CD14-positive monocyte (primary cell): ENCODE data around the gene TNFRSF4. TPM values are rescaled to one million over a fixed set of nuclear protein-coding genes. Genes with fewer than 3 reads are reported as not detected.

Experiments
- DNase-seq, 3 donors: peaks; one replicate each; pipeline ENCODE4 v3.0.0-alpha.2; 2011 to 2022
- H2AFZ ChIP-seq: 2 replicates; pipeline ENCODE4 v1.6.0; 2012; ENCODE audit warnings: mild to moderate bottlenecking, low read depth, low read length, inconsistent platforms; ENCODE audit not compliant: insufficient read depth, poor library complexity, severe bottlenecking
- H3K27ac ChIP-seq, 2 donors: 1 replicate in 1 of 2; 2 replicates in 1 of 2; pipeline ENCODE4 v1.5.1; 2012 to 2013; ENCODE audit warnings: low read length in 2 of 2, control low read depth in 1 of 2, inconsistent platforms in 1 of 2, low read depth in 1 of 2, mild to moderate bottlenecking in 1 of 2
- H3K27me3 ChIP-seq, 2 donors: one replicate each; pipeline versions ENCODE4 v1.6.0 to v1.6.1; 2011 to 2013; ENCODE audit warnings: low read length in 2 of 2; ENCODE audit not compliant: control insufficient read depth in 2 of 2, insufficient read depth in 2 of 2
- H3K36me3 ChIP-seq, 2 donors: replicated peaks in 1 of 2; 1 replicate in 1 of 2; 2 replicates in 1 of 2; pipeline versions ENCODE4 v1.5.1 to v1.6.1; 2012 to 2013; ENCODE audit warnings: low read length in 2 of 2, control low read depth in 1 of 2, inconsistent platforms in 1 of 2, mild to moderate bottlenecking in 1 of 2; ENCODE audit not compliant: insufficient read depth in 2 of 2, control insufficient read depth in 1 of 2
- H3K4me1 ChIP-seq, 2 donors: 1 replicate in 1 of 2; 2 replicates in 1 of 2; pipeline versions ENCODE4 v1.5.1 to v1.6.1; 2012 to 2013; ENCODE audit warnings: low read length in 2 of 2, control low read depth in 1 of 2, inconsistent platforms in 1 of 2, mild to moderate bottlenecking in 1 of 2, moderate library complexity in 1 of 2; ENCODE audit not compliant: insufficient read depth in 2 of 2, control insufficient read depth in 1 of 2
- H3K4me2 ChIP-seq: replicated peaks from 2 replicates; pipeline ENCODE3; 2012; ENCODE audit warnings: low read length, moderate library complexity, mild to moderate bottlenecking; ENCODE audit not compliant: poor library complexity, severe bottlenecking; ENCODE audit errors: extremely low read depth
- H3K4me3 ChIP-seq, 3 experiments: fragments of 200-600 bp in 1 of 3; sonication (generic) in 1 of 3; replicated peaks in 1 of 3; 1 replicate in 2 of 3; 2 replicates in 1 of 3; pipeline ENCODE4 v1.5.1; 2011 to 2013; ENCODE audit warnings: low read length in 3 of 3, mild to moderate bottlenecking in 3 of 3, control low read depth in 2 of 3, low read depth in 2 of 3, inconsistent platforms in 1 of 3, moderate library complexity in 1 of 3
- H3K79me2 ChIP-seq: 2 replicates; pipeline ENCODE4 v1.6.0; 2012; ENCODE audit warnings: mild to moderate bottlenecking, control low read depth, inconsistent platforms, low read length, moderate library complexity; ENCODE audit not compliant: insufficient read depth
- H3K9ac ChIP-seq: 2 replicates; pipeline ENCODE4 v1.6.0; 2017; ENCODE audit warnings: low read length, mild to moderate bottlenecking; ENCODE audit not compliant: insufficient read depth, poor library complexity, severe bottlenecking
- H3K9me3 ChIP-seq, 2 donors: replicated peaks in 1 of 2; 1 replicate in 1 of 2; 2 replicates in 1 of 2; pipeline versions ENCODE4 v1.5.1 to v1.6.1; 2012 to 2013; ENCODE audit warnings: low read length in 2 of 2, control low read depth in 1 of 2; ENCODE audit not compliant: control insufficient read depth in 1 of 2, insufficient read depth in 1 of 2
- H4K20me1 ChIP-seq: 2 replicates; pipeline ENCODE4 v1.6.0; 2012; ENCODE audit warnings: mild to moderate bottlenecking, low read length, control low read depth, moderate library complexity; ENCODE audit not compliant: insufficient read depth
- H3K27ac Mint-ChIP-seq, 7 donors: one replicate each; pipeline ENCODE4 v1.8.0; 2020; ENCODE audit warnings: mild to moderate bottlenecking in 7 of 7, mixed read lengths in 7 of 7, moderate library complexity in 6 of 7, inconsistent platforms in 2 of 7
- H3K27me3 Mint-ChIP-seq, 3 donors: one replicate each; pipeline ENCODE4 v1.8.0; 2021 to 2022; ENCODE audit warnings: low read depth in 3 of 3, mild to moderate bottlenecking in 3 of 3, mixed read lengths in 3 of 3, moderate library complexity in 3 of 3, inconsistent platforms in 1 of 3
- H3K36me3 Mint-ChIP-seq, 2 donors: one replicate each; pipeline ENCODE4 v1.8.0; 2020; ENCODE audit warnings: mixed read lengths in 2 of 2, inconsistent platforms in 1 of 2, mild to moderate bottlenecking in 1 of 2
- H3K4me1 Mint-ChIP-seq: one replicate; pipeline ENCODE4 v1.8.0; 2020; ENCODE audit warnings: mild to moderate bottlenecking, mixed read lengths
- H3K4me3 Mint-ChIP-seq, 2 donors: one replicate each; pipeline ENCODE4 v1.8.0; 2020; ENCODE audit warnings: mild to moderate bottlenecking in 2 of 2, mixed read lengths in 2 of 2, moderate library complexity in 1 of 2
- H3K9me3 Mint-ChIP-seq, 7 donors: one replicate each; pipeline ENCODE4 v1.8.0; 2020 to 2022; ENCODE audit warnings: mixed read lengths in 7 of 7, mild to moderate bottlenecking in 6 of 7, moderate library complexity in 6 of 7, inconsistent platforms in 2 of 7
- CTCF ChIP-seq: fragments of 200-600 bp; IDR thresholded peaks from one replicate; pipeline ENCODE4 v1.8.0; 2022; ENCODE audit warnings: antibody characterized with exemption, mild to moderate bottlenecking
- WGBS: methylation state at CpG from one replicate; pipeline ENCODE4 v1.1.5; 2013; ENCODE audit warnings: missing lambda C conversion rate; ENCODE audit not compliant: insufficient coverage; 5-methylcytosine and 5-hydroxymethylcytosine counted together
- intact Hi-C, 2 donors: fragments of 100-400 bp; cut with micrococcal nuclease; formaldehyde crosslinking; loops; one replicate each; pipeline versions ENCODE4 v1.15.0 to v1.15.1; 2023
- polyA plus RNA-seq, 3 donors: library from polyadenylated mRNA; depleted of rRNA in 1 of 3; unstranded in 2 of 3; stranded (reverse) in 1 of 3; fragments of 300-500 nt in 2 of 3; fragments of >200 nt in 1 of 3; fragmentation: Illumina TruSeq in 2 of 3; gene quantifications; 1 replicate in 2 of 3; 2 replicates in 1 of 3; pipeline ENCODE4 v1.2.3, GENCODE V29; 2012 to 2021

The TNFRSF4 gene
- polyA plus RNA-seq, 3 donors = 0.05 TPM; not detected in 2

GRCh38 chr1:1259951-1260600, 46.1 kb upstream of the TNFRSF4 start:
- intact Hi-C loops = no loop called here
- Histone ChIP-seq H3K4me2 (no peak overlapping the region), H3K9me3 (no peaks in the 10 kb centered on the region), H3K9ac (no peak overlapping the region), H3K79me2 (peaks cover 19% of the 10 kb centered on the region), H3K36me3 (peaks cover 63 to 91% of the 10 kb centered on the region in 2 donors), H3K4me3 (no peak overlapping the region), H3K27me3 (no peaks in the 10 kb centered on the region), H3K4me1 (peaks cover 15 to 18% of the 10 kb centered on the region in 2 donors), H2AFZ (no peak overlapping the region), H4K20me1 (peaks cover 94% of the 10 kb centered on the region), H3K27ac (peak overlapping the region; percentile 42 to 66)
- H3K4me3 Mint-ChIP-seq = peak overlapping the region; percentile 42 to 55
- TF ChIP-seq CTCF = no peak
- H3K36me3 Mint-ChIP-seq = peaks cover 64 to 86% of the 10 kb centered on the region in 2 donors
- WGBS = 40% methylated on average over 25 of the region's 26 CpGs
- H3K4me1 Mint-ChIP-seq = peaks cover 22% of the 10 kb centered on the region
- H3K27me3 Mint-ChIP-seq = peaks cover 0 to 2% (median 0%) of the 10 kb centered on the region in 3 donors
- H3K27ac Mint-ChIP-seq = peak overlapping the region; percentile 63 to 88 (median 83)
- peaks cover 0 to 2% (median 0%) of the 10 kb centered on the region in 7 donors for H3K9me3 Mint-ChIP-seq
- DNase-seq = peak; percentile 9 to 37 (median 31)

- Mint-ChIP-seq H3K4me3 (no peak overlapping the region), H3K4me1 (peaks cover 22% of the 10 kb centered on the region), H3K36me3 (peaks cover 65 to 87% of the 10 kb centered on the region in 2 donors), H3K9me3 (peaks cover 0 to 2% (median 0%) of the 10 kb centered on the region in 7 donors), H3K27me3 (peaks cover 0 to 2% (median 0%) of the 10 kb centered on the region in 3 donors), H3K27ac (peak overlapping the region in 5 of 7 donors; percentile 31 to 85 (median 83))
- Histone ChIP-seq H3K4me1 (peaks cover 15 to 18% of the 10 kb centered on the region in 2 donors), H3K27me3 (no peaks in the 10 kb centered on the region), H3K36me3 (peaks cover 64 to 91% of the 10 kb centered on the region in 2 donors), H4K20me1 (peaks cover 92% of the 10 kb centered on the region), H3K79me2 (peaks cover 14% of the 10 kb centered on the region), H3K4me3 (no peak overlapping the region), H3K9ac (no peak overlapping the region), H3K4me2 (no peak overlapping the region), H3K27ac (peak overlapping the region; percentile 42 to 66), H3K9me3 (no peaks in the 10 kb centered on the region), H2AFZ (no peak overlapping the region)
- intact Hi-C loops = no loop called here
- no peak for DNase-seq
- 81% methylated on average over 4 of the region's 18 CpGs for WGBS
- no peak for TF ChIP-seq CTCF
Observed at GRCh38 chr1:1259540-1259939, 45.6 kb upstream of the TNFRSF4 start.
